NT2/D1 (cell line): Measurements from ENCODE around the gene CCSER2.

ENCODE experiments used
- SUZ12 ChIP-seq: IDR thresholded peaks from 2 replicates; pipeline ENCODE4 v1.6.1; 2011; ENCODE audit not compliant: insufficient read length, insufficient read depth; ENCODE audit errors: extremely low read depth
- YY1 ChIP-seq: IDR thresholded peaks from 2 replicates; pipeline ENCODE4 v1.6.1; 2011; ENCODE audit not compliant: insufficient read length, insufficient read depth
- ZNF274 ChIP-seq: IDR thresholded peaks from 2 replicates; pipeline ENCODE4 v1.6.1; 2011; ENCODE audit warnings: mild to moderate bottlenecking, low read depth, low read length

- TF ChIP-seq ZNF274 (no peak), YY1 (no peak), SUZ12 (no peak)
Observed at GRCh38 chr10:84563868-84564267, 235.5 kb downstream of the CCSER2 start.
